ENCODE measurements around the gene RWDD2A. TPM values are rescaled to one million over a fixed set of nuclear protein-coding genes. Genes with fewer than 3 reads are reported as not detected.
A peak's percentile ranks its signal among the peaks of the same experiment; 100 is the strongest.

Gene RWDD2A
- total and polyA plus RNA-seq, 2 of the 8 experiments (the other 6 are each of a cell fraction or from before 2014, with no cell fraction given), result 2.1 to 3.6 TPM

- 3% methylated on average over 4 of the region's 4 CpGs; no CpG with 5 or more reads in 1 of the 2 experiments for WGBS, 2 experiments (ENCODE audit: extremely low coverage in 1 of 2, insufficient coverage in 1 of 2, insufficient read length in 1 of 2, insufficient replicate concordance in 2 of 2, low coverage in 1 of 2, low lambda C conversion rate in 2 of 2, missing lambda C conversion rate in 1 of 2)
Observed at GRCh38 chr6:83192456-83192855, 701 bp upstream of the RWDD2A start.

More at GRCh38 chr6:83192456-83192855, 701 bp upstream of the RWDD2A start:
- Histone ChIP-seq H2AFZ (ENCODE audit: low read length) (no peak overlapping the region), H3K4me1 (replicated peaks in 1 of 4; ENCODE audit: control insufficient read depth in 3 of 4, insufficient read depth in 4 of 4, low read length in 3 of 4) (no peaks in the 10 kb centered on the region), H3K23me2 (ENCODE audit: low read depth, low read length) (peaks cover 4% of the 10 kb centered on the region), H4K91ac (replicated peaks; ENCODE audit: insufficient read length, low read length) (no peak overlapping the region), H3K18ac (ENCODE audit: extremely low read depth, low read length) (no peak overlapping the region), H3K4me3 (ENCODE audit: extremely low read depth in 1 of 4, insufficient read depth in 2 of 4, low read depth in 3 of 4, low read length in 4 of 4) (peak overlapping the region; percentile 79 to 98 (median 84)), H2BK5ac (ENCODE audit: low read depth, low read length) (no peak overlapping the region), H4K8ac (ENCODE audit: extremely low read depth, insufficient read depth, low read length) (no peak overlapping the region), H3K27ac (ENCODE audit: low read depth, low read length) (no peak overlapping the region), H2BK120ac (replicated peaks; ENCODE audit: low read depth, low read length) (no peak overlapping the region), H3K4ac (replicated peaks; ENCODE audit: insufficient read length, low read depth, low read length) (no peak overlapping the region), H4K20me1 (replicated peaks in 1 of 2; ENCODE audit: control insufficient read depth in 1 of 2, insufficient read depth in 2 of 2, low read length in 2 of 2) (peaks cover 6 to 8% of the 10 kb centered on the region in 2 experiments), H3K9ac (replicated peaks in 1 of 4; ENCODE audit: extremely low read depth in 1 of 4, low read depth in 3 of 4, low read length in 3 of 4) (peak overlapping the region in 3 of 4 experiments; percentile 84 to 90 (median 85); a peak in 4 of 7 replicates), H3K4me2 (ENCODE audit: insufficient read depth in 1 of 2, low read depth in 2 of 2, low read length in 2 of 2) (peak overlapping the region; percentile 76 to 89), H3K9me3 (ENCODE audit: insufficient read depth in 2 of 2, low read depth in 1 of 2, low read length in 1 of 2) (no peaks in the 10 kb centered on the region), H3K56ac (replicated peaks; ENCODE audit: insufficient read length, low read depth, low read length) (no peak overlapping the region), H2BK15ac (ENCODE audit: low read length) (no peak overlapping the region), H2AK5ac (ENCODE audit: low read depth, low read length) (no peak overlapping the region), H3K79me2 (ENCODE audit: control insufficient read depth in 1 of 2, insufficient read depth in 2 of 2, low read length in 2 of 2) (peaks cover 0 to 26% of the 10 kb centered on the region in 2 experiments; a peak in 2 of 4 replicates), H4K5ac (ENCODE audit: insufficient read length, low read depth, low read length) (no peak overlapping the region), H3K36me3 (ENCODE audit: control insufficient read depth in 2 of 4, insufficient read depth in 4 of 4, low read length in 3 of 4) (peaks cover 2 to 36% (median 13%) of the 10 kb centered on the region in 4 experiments; a peak in 5 of 8 replicates), H2BK20ac (ENCODE audit: low read length) (no peak overlapping the region), H3K23ac (ENCODE audit: insufficient read length) (no peak overlapping the region), H3K14ac (ENCODE audit: insufficient read length) (no peak overlapping the region), H2BK12ac (ENCODE audit: low read depth, low read length) (no peak overlapping the region), H3K27me3 (replicated peaks in 1 of 4; ENCODE audit: control insufficient read depth in 3 of 4, extremely low read depth in 1 of 4, insufficient read depth in 3 of 4, low read length in 3 of 4) (no peaks in the 10 kb centered on the region), H3K79me1 (ENCODE audit: low read depth, low read length) (peaks cover 4% of the 10 kb centered on the region; the same call in 1 of the 2 replicates)
- DNase-seq (ENCODE audit: low read depth in 1 of 2, low spot score in 2 of 2) (no peak), FAIRE-seq (no peak)
- ChIA-PET CTCF (ENCODE audit: partially characterized antibody) (interaction anchor here (0.6 to 1.3 kb wide), 3 partner anchors 18 to 879 kb away, joined by 3 to 4 read pairs (median 3); no protein-coding TSS in a partner anchor), POLR2A (ENCODE audit: partially characterized antibody) (interaction anchor here (0.7 to 1.3 kb wide), 2 partner anchors 28 to 55 kb away, joined by 3 read pairs; no protein-coding TSS in a partner anchor)
- TF ChIP-seq E2F6 (IDR thresholded peaks at IDR 0.05) (no peak), SP2 (IDR thresholded peaks at IDR 0.05; ENCODE audit: low read length) (no peak), CTBP2 (IDR thresholded peaks at IDR 0.05; ENCODE audit: borderline replicate concordance, insufficient read depth, insufficient read length, low read length) (no peak), ATF3 (IDR thresholded peaks at IDR 0.05; ENCODE audit: insufficient read depth, low read depth, low read length) (no peak), TBP (IDR thresholded peaks at IDR 0.05; ENCODE audit: low read depth, low read length) (no peak), NRF1 (IDR thresholded peaks at IDR 0.05; ENCODE audit: low read depth, low read length) (no peak)

Data from H1 (cell line).